ENCODE results near the gene SCYGR3. TPM values are rescaled to one million over a fixed set of nuclear protein-coding genes. Genes with fewer than 3 reads are reported as not detected.

SCYGR3 gene
- total and polyA plus RNA-seq, 2 of the 8 experiments (the other 6 are each of a cell fraction or from before 2014, with no cell fraction given): not detected

DNA sequence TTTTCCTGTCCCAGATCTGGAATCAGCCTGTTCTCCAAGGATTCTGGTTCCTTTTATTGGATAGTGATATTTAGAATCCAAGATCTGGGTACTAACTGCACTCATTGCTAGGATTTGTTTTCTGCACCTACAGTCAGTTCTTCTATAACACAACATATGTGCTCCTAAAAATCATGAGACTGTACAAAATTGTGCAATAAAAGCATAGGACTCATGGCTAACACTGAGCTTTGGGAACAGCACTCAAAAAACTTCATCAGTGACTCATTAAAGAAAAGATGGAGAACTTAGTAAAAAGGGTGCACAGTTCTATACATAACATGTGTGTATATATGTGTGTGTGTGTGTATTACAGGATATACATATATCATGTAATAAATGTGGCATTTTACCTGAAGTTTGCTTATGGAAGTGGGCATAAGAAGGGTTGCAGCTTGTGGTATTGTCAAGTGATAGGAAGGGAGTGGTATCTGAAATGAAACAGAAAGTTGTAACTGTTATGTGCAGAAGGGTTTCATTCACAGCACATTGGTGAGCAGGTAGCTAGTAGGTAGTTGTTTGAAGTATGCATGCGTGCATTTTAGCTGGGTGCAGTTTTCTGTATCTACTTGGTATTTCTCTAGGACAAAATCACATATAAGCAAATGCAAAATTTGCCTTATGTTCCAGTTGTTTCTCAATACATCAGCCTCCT lies 21.8 kb downstream of the SCYGR3 start:
- WGBS, 2 experiments (ENCODE audit: extremely low coverage in 1 of 2, insufficient coverage in 1 of 2, insufficient read length in 1 of 2, insufficient replicate concordance in 2 of 2, low coverage in 1 of 2, low lambda C conversion rate in 2 of 2, missing lambda C conversion rate in 1 of 2): 96% methylated on average over 1 of the region's 1 CpG; no CpG with 5 or more reads in 1 of the 2 experiments
- no peak overlapping the region for H3K9ac ChIP-seq (replicated peaks in 1 of 4; ENCODE audit: extremely low read depth in 1 of 4, low read depth in 3 of 4, low read length in 3 of 4)
- TF ChIP-seq NANOG (IDR thresholded peaks at IDR 0.05; ENCODE audit: insufficient read depth, low read depth, low read length, poor library complexity, severe bottlenecking) (no peak), CEBPB (IDR thresholded peaks at IDR 0.05; ENCODE audit: low read depth, low read length) (no peak), BRCA1 (IDR thresholded peaks at IDR 0.05; ENCODE audit: low read depth, low read length) (no peak), NRF1 (IDR thresholded peaks at IDR 0.05; ENCODE audit: low read depth, low read length) (no peak), RNF2 (IDR thresholded peaks at IDR 0.05; ENCODE audit: borderline replicate concordance, low read depth, low read length, missing control alignments, poor library complexity, severe bottlenecking) (no peak), CTBP2 (IDR thresholded peaks at IDR 0.05; ENCODE audit: borderline replicate concordance, insufficient read depth, insufficient read length, low read length) (no peak), POLR2AphosphoS5 (IDR thresholded peaks at IDR 0.05; ENCODE audit: low read depth, low read length) (no peak), GTF2F1 (IDR thresholded peaks at IDR 0.05; ENCODE audit: borderline replicate concordance, low read depth, low read length) (no peak), CBX8 (IDR thresholded peaks at IDR 0.05; ENCODE audit: borderline replicate concordance, low read depth, low read length) (no peak), MAFK (IDR thresholded peaks at IDR 0.05; ENCODE audit: low read depth, low read length) (no peak), PHF8 (conservative IDR thresholded peaks at IDR 0.05; ENCODE audit: low read depth, low read length) (no peak), CBX5 (IDR thresholded peaks at IDR 0.05; ENCODE audit: low read depth, low read length) (no peak), EP300 (IDR thresholded peaks at IDR 0.05; ENCODE audit: borderline replicate concordance in 1 of 2, low read depth in 2 of 2, low read length in 2 of 2) (no peak)

More for the DNA sequence above, 21.8 kb downstream of the SCYGR3 start:
- CTCF ChIA-PET (ENCODE audit: partially characterized antibody): interaction anchor here (0.7 kb wide), 1 partner anchor 66 kb away, joined by 4 read pairs; no protein-coding TSS in a partner anchor
- Histone ChIP-seq H3K56ac (replicated peaks; ENCODE audit: insufficient read length, low read depth, low read length) (no peak overlapping the region), H3K4ac (replicated peaks; ENCODE audit: insufficient read length, low read depth, low read length) (no peak overlapping the region), H3K14ac (ENCODE audit: insufficient read length) (no peak overlapping the region), H4K20me1 (replicated peaks in 1 of 2; ENCODE audit: control insufficient read depth in 1 of 2, insufficient read depth in 2 of 2, low read length in 2 of 2) (no peaks in the 10 kb centered on the region), H3K4me2 (ENCODE audit: insufficient read depth in 1 of 2, low read depth in 2 of 2, low read length in 2 of 2) (no peak overlapping the region), H3K27ac (ENCODE audit: low read depth, low read length) (no peak overlapping the region), H3K36me3 (ENCODE audit: control insufficient read depth in 2 of 4, insufficient read depth in 4 of 4, low read length in 3 of 4) (no peaks in the 10 kb centered on the region), H2AK5ac (ENCODE audit: low read depth, low read length) (no peak overlapping the region), H4K5ac (ENCODE audit: insufficient read length, low read depth, low read length) (no peak overlapping the region), H3K23me2 (ENCODE audit: low read depth, low read length) (no peaks in the 10 kb centered on the region), H3K27me3 (replicated peaks in 1 of 4; ENCODE audit: control insufficient read depth in 3 of 4, extremely low read depth in 1 of 4, insufficient read depth in 3 of 4, low read length in 3 of 4) (no peaks in the 10 kb centered on the region), H2BK12ac (ENCODE audit: low read depth, low read length) (no peak overlapping the region), H3K9me3 (ENCODE audit: insufficient read depth in 2 of 2, low read depth in 1 of 2, low read length in 1 of 2) (no peaks in the 10 kb centered on the region), H3K4me1 (replicated peaks in 1 of 4; ENCODE audit: control insufficient read depth in 3 of 4, insufficient read depth in 4 of 4, low read length in 3 of 4) (peaks cover 0 to 4% (median 0%) of the 10 kb centered on the region in 4 experiments; a peak in 2 of 7 replicates), H4K91ac (replicated peaks; ENCODE audit: insufficient read length, low read length) (no peak overlapping the region), H3K79me2 (ENCODE audit: control insufficient read depth in 1 of 2, insufficient read depth in 2 of 2, low read length in 2 of 2) (no peaks in the 10 kb centered on the region), H2BK5ac (ENCODE audit: low read depth, low read length) (no peak overlapping the region), H2BK120ac (replicated peaks; ENCODE audit: low read depth, low read length) (no peak overlapping the region), H3K18ac (ENCODE audit: extremely low read depth, low read length) (no peak overlapping the region), H2BK15ac (ENCODE audit: low read length) (no peak overlapping the region), H3K79me1 (ENCODE audit: low read depth, low read length) (no peaks in the 10 kb centered on the region), H2AFZ (ENCODE audit: low read length) (no peak overlapping the region), H3K23ac (ENCODE audit: insufficient read length) (no peak overlapping the region), H4K8ac (ENCODE audit: extremely low read depth, insufficient read depth, low read length) (no peak overlapping the region), H2BK20ac (ENCODE audit: low read length) (no peak overlapping the region), H3K4me3 (ENCODE audit: extremely low read depth in 1 of 4, insufficient read depth in 2 of 4, low read depth in 3 of 4, low read length in 4 of 4) (no peak overlapping the region)
- POLR2A ChIA-PET (ENCODE audit: partially characterized antibody): no interaction called here
- DNase-seq (ENCODE audit: low read depth in 1 of 2, low spot score in 2 of 2): no peak
- no peak for FAIRE-seq
